Motor neuron (in vitro differentiated cells): Measurements from ENCODE around the gene CPSF2. TPM values are rescaled to one million over a fixed set of nuclear protein-coding genes. Genes with fewer than 3 reads are reported as not detected.

ENCODE experiments used
- ATAC-seq, 8 experiments: fragments of 200-7000 bp; cut with Tn5 transposase; replicated peaks in 6 of 8; 2 replicates each; pipeline ENCODE4 v1.8.0; 2021; ENCODE audit warnings: mild to moderate bottlenecking in 8 of 8, moderate library complexity in 8 of 8
- H3K27ac ChIP-seq, 2 donors: fragments of 250-450 bp; sonication (Bioruptor Pico); 2 replicates each; pipeline ENCODE4 v1.9.0; 2021; ENCODE audit warnings: antibody characterized with exemption in 2 of 2, mild to moderate bottlenecking in 2 of 2, moderate library complexity in 1 of 2
- H3K4me1 ChIP-seq, 2 donors: fragments of 250-450 bp; sonication (Bioruptor Pico); replicated peaks in 1 of 2; 2 replicates each; pipeline ENCODE4 v1.6.1; 2021; ENCODE audit warnings: antibody characterized with exemption in 2 of 2, mild to moderate bottlenecking in 2 of 2, moderate library complexity in 1 of 2
- H3K4me3 ChIP-seq, 5 donors: fragments of 250-450 bp; sonication (Bioruptor Pico); 2 replicates each; pipeline ENCODE4 v1.9.0; 2021; ENCODE audit warnings: antibody characterized with exemption in 5 of 5, mild to moderate bottlenecking in 5 of 5, moderate library complexity in 4 of 5
- WGBS, 10 experiments: fragments of 450-650 bp; shearing (Covaris generic); methylation state at CpG; one replicate each; pipeline ENCODE4 v1.0.0; 2022; 5-methylcytosine and 5-hydroxymethylcytosine counted together
- in situ Hi-C, 9 experiments: fragments of 400-800 bp; cut with MboI; loops; one replicate each; pipeline ENCODE4 v1.15.0; 2021; ENCODE audit warnings: low sequenced_read_pairs in 9 of 9, low pct_unique_long_range_greater_than_20kb in 2 of 9; ENCODE audit not compliant: unreplicated experiment in 9 of 9
- total RNA-seq, 8 experiments: library from RNA; unstranded; fragments of 300-600 nt; gene quantifications; 2 replicates each; pipeline versions ENCODE4 v1.2.3 to v1.2.4, GENCODE V29; 2022

CPSF2 gene
- total RNA-seq, 8 experiments from 2014 or later, result 15.4 to 64.9 (median 33.7) TPM

DNA sequence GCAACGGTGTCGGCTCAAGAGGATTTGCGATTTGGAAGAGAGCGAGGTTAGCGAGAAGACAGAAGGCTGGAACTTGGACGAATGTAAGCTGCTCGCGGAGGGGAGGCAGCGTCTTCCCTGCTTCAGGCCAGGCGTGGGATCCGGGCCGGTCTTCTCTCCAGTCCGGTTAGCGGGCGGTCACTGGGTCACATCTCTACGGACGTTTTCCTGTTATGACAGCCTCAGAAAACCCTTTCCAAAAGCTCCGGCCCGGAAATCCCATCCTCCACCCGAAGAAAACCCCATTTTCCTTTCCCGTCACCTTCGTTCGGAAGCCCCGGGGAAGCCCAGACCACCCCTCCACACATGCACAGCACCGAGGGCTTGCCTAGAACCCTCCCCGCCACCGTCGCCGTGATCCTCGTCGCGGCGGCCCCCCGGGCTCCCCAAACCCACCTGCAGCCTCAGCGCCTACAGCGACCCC, 531 bp upstream of the CPSF2 start:
- Histone ChIP-seq H3K27ac (peak overlapping the region; percentile 99 to 100), H3K4me1 (peaks cover 5 to 14% of the 10 kb centered on the region in 2 donors), H3K4me3 (peak overlapping the region; percentile 72 to 97 (median 93))
- WGBS, 10 experiments, result 0 to 20% (median 1%) methylated on average over 1 to 14 of the region's 36 CpGs; no CpG with 5 or more reads in 5 of the 10 experiments
- in situ Hi-C loops, result no loop called here
- peak; percentile 26 to 48 (median 34) for ATAC-seq

DNA sequence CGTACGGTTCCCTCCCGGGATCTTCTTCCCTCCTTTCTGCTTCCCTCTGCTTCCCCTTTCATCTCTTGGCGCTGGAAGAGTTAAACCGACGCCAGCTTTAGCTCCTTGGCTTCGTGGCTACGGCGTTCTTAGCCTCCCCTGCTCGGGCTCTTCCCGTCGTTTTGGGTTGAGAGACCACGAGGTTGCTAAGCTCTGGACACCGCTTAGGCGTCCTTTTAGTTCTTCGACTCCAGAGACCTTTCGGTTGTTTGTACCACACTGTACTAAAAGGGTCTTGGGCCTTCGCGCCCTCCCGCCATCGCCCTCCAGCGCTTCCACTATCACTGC, 545 bp downstream of the CPSF2 start:
- 0 to 11% (median 0%) methylated on average over 2 to 17 of the region's 22 CpGs; no CpG with 5 or more reads in 1 of the 10 experiments for WGBS, 10 experiments
- Histone ChIP-seq H3K27ac (peak overlapping the region; percentile 99 to 100), H3K4me1 (peaks cover 5 to 14% of the 10 kb centered on the region in 2 donors), H3K4me3 (peak overlapping the region; percentile 72 to 97 (median 93))
- in situ Hi-C loops, result no loop called here
- ATAC-seq, result peak; percentile 15 to 39 (median 22)

DNA sequence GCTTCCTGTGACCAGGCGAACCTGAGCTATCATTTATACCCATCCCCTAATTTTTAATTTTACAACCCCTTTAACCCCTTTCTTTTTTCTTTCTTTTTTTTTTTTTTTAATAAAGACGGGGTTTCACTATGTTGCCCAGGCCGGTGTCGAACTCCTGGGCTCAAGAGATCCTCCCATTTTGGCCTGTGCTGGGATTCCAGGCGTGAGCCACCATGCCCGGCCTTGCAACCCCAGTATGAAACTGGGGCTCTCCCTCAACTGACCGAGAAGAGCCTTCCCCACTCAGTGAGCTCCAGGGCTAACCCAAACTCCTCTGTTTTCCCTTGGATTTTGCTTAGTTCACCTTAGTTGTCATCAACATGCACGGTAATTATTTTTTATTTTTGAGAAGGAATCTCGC, 992 bp downstream of the CPSF2 start:
- peaks cover 5 to 14% of the 10 kb centered on the region in 2 donors for H3K4me1 ChIP-seq
- peak in 1 of 8 experiments; percentile 3 for ATAC-seq
- in situ Hi-C loops, result no loop called here
- peak overlapping the region; percentile 72 to 97 (median 93) for H3K4me3 ChIP-seq
- 0 to 50% (median 20%) methylated on average over 3 to 9 of the region's 9 CpGs; no CpG with 5 or more reads in 1 of the 10 experiments for WGBS, 10 experiments
- peak overlapping the region in 1 of 2 donors; percentile 99 for H3K27ac ChIP-seq

DNA sequence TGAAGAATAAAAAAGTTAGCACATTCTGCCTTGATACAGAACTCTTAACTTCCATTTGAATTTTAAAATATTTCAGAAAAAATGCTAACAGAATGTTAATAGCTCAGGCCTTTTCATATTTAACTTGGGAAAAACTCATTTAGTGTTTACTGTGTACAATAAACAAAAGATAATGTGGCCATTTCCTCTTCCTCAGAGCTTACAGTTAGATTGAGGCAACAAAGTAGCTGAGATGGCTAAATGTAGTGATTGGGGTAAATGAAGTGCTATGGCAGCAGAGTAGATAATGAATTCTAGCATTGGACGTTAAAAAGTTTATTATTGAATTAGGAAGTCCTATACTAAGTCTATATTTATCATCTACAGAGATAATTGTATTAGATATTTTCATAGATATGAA, 12.7 kb downstream of the CPSF2 start:
- H3K27ac ChIP-seq, result no peak overlapping the region
- no peak for ATAC-seq
- no peaks in the 10 kb centered on the region for H3K4me1 ChIP-seq
- no peak overlapping the region for H3K4me3 ChIP-seq
- WGBS, 10 experiments, result 50 to 100% (median 79%) methylated on average over 1 of the region's 1 CpG; no CpG with 5 or more reads in 3 of the 10 experiments
- in situ Hi-C loops, result loop anchor here in 2 of 9 experiments (25.0 kb wide), 2 partner anchors 328 to 553 kb away; no protein-coding TSS in a partner anchor

DNA sequence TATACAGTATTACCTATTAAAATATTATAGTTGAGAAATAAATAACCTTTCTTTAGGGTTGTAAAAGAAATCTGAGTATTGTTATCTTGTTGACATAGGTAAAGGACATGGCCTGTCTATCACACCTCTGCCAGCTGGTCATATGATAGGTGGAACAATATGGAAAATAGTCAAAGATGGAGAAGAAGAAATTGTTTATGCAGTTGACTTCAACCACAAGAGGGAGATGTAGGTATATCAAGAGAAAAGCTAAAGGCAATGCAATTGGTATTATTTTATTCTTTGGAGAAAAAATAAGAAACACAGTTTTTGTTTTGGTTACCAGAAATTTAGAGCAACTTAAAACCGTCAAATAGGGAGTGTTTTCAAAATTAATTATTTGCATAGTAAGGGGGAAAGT, 13.5 kb downstream of the CPSF2 start:
- WGBS, 10 experiments, result 0 to 100% (median 86%) methylated on average over 1 of the region's 1 CpG; no CpG with 5 or more reads in 1 of the 10 experiments
- in situ Hi-C loops, result loop anchor here in 2 of 9 experiments (25.0 kb wide), 2 partner anchors 327 to 552 kb away; no protein-coding TSS in a partner anchor
- H3K4me3 ChIP-seq, result no peak overlapping the region
- no peaks in the 10 kb centered on the region for H3K4me1 ChIP-seq
- no peak overlapping the region for H3K27ac ChIP-seq
- peak in 3 of 8 experiments; percentile 46 to 80 (median 54) for ATAC-seq

DNA sequence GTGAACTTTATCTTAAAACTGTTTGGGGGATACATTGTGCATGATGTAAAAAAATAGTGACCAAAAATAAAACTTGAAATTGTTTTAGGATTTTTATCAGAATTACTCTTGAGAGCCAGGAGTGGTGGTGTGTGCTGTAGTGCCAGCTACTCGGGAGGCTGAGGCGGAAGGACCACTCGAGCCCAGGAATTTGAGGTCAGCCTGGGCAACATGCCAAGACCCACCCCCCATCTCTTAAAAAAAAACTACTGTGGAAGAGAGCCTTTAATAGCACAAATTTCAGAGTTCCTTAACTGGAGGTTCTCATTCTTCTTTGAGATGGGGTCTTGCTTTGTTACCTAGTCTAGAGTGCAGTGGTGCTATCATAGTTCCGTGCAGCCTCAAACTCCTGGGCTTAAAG, 21.5 kb downstream of the CPSF2 start:
- ATAC-seq, result no peak
- 60 to 100% (median 76%) methylated on average over 2 to 4 of the region's 4 CpGs; no CpG with 5 or more reads in 4 of the 10 experiments for WGBS, 10 experiments
- in situ Hi-C loops, result loop anchor here in 2 of 9 experiments (25.0 kb wide), 2 partner anchors 319 to 544 kb away; no protein-coding TSS in a partner anchor

DNA sequence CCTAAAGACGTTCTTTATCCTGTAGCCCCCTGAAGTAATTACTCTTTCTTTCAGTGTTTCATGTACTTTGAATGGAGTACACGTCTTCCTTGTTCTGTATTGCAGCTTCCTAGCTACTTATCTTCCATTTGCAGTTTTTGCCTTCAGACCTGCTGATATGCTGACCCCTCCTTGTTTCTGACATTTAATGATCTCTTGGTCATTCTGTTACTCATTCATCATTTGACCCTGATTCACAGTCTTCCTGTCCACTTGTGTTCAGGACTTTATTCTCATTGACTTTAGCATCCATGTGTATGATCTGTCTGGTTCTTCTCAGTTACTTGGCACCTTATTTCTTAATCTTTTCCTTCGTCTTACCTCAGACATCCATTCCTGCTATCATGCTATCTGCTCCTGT, 22.2 kb downstream of the CPSF2 start:
- ATAC-seq, result no peak
- no peaks in the 10 kb centered on the region for H3K4me1 ChIP-seq
- 67 to 94% (median 78%) methylated on average over 1 to 3 of the region's 3 CpGs; no CpG with 5 or more reads in 1 of the 10 experiments for WGBS, 10 experiments
- H3K4me3 ChIP-seq, result no peak overlapping the region
- no peak overlapping the region for H3K27ac ChIP-seq
- in situ Hi-C loops, result loop anchor here in 2 of 9 experiments (25.0 kb wide), 2 partner anchors 318 to 543 kb away; no protein-coding TSS in a partner anchor

More for the DNA sequence above, 21.5 kb downstream of the CPSF2 start:
- Histone ChIP-seq H3K27ac (no peak overlapping the region), H3K4me1 (no peaks in the 10 kb centered on the region), H3K4me3 (no peak overlapping the region)

DNA sequence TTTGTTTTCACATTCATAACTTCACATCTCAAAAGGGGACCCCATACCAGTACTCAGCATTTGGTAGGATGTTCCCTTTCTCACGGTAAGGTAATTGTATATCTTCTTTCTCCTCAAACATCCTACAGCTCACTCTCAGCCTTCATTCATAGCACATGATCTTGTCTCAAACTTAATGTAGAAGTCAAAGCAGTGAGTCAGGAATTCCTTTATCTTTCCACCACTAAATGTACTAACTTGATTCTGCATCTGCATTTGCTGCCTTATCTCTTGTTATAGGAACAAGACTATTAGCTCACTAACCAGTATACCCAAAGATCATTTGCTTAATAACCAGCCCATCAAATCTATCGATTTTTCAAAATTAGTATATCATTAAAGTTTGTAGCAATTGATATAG, 22.9 kb downstream of the CPSF2 start:
- H3K27ac ChIP-seq, result no peak overlapping the region
- WGBS, 10 experiments, result 33 to 100% (median 86%) methylated on average over 1 to 2 of the region's 2 CpGs; no CpG with 5 or more reads in 3 of the 10 experiments
- no peak for ATAC-seq
- H3K4me1 ChIP-seq, result no peaks in the 10 kb centered on the region
- in situ Hi-C loops, result loop anchor here in 2 of 9 experiments (25.0 kb wide), 2 partner anchors 318 to 543 kb away; no protein-coding TSS in a partner anchor
- no peak overlapping the region for H3K4me3 ChIP-seq

DNA sequence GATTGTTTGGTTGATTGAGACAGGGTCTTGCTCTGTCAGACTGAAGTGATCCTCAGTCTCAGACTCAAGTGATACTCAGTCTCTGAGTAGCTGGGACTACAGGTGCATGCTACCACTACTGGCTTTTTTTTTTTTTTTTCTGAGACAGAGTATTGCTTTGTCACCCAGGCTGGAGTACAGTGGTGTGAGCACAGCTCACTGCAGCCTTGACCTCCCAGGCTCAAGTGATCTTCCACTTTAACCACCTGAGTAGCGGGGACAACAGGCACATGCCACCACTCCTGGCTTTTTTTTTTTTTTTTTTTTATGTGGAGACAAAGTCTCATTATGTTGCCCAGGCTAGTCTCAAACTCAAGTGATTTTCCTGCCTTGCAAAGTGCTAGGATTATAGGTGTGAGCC, 31.8 kb downstream of the CPSF2 start:
- ATAC-seq, result no peak
- Histone ChIP-seq H3K4me3 (no peak overlapping the region), H3K27ac (no peak overlapping the region), H3K4me1 (no peaks in the 10 kb centered on the region)
- in situ Hi-C loops, result loop anchor here in 1 of 9 experiments (25.0 kb wide), 1 partner anchor 309 kb away; no protein-coding TSS in a partner anchor
- 100% methylated on average over 1 of the region's 1 CpG; no CpG with 5 or more reads in 5 of the 10 experiments for WGBS, 10 experiments

DNA sequence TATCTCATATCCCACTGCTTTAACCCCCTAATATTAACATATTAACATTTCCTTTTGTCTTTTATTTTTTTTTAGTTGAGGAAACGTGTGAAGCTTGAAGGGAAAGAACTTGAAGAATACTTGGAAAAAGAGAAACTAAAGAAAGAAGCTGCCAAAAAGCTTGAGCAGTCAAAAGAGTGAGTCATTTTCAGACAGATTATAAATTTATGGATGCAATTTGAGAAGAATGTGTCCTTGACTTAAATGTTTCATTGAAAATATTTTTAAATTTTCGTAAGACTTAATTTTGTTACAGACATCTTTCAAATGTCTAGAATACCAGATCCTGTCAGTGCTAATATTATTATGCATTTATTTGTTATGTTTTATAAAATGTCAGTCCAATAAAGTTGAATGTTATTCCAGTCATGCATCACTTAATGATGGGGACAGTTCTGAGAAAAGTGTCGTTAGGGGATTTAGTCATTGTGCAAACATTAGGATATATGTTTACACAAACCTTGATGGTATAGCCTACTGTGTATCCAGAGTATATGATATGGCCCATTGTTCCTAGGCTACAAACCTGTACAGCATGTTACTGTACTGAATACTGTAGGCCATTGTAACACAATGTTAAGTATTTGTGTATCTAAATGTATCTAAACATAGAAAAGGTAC, 32.6 kb downstream of the CPSF2 start:
- H3K27ac ChIP-seq, result no peak overlapping the region
- no peak overlapping the region for H3K4me3 ChIP-seq
- H3K4me1 ChIP-seq, result no peaks in the 10 kb centered on the region
- no peak for ATAC-seq
- in situ Hi-C loops, result loop anchor here in 1 of 9 experiments (25.0 kb wide), 1 partner anchor 308 kb away; no protein-coding TSS in a partner anchor
- 30 to 100% (median 93%) methylated on average over 2 to 3 of the region's 3 CpGs; no CpG with 5 or more reads in 1 of the 10 experiments for WGBS, 10 experiments

DNA sequence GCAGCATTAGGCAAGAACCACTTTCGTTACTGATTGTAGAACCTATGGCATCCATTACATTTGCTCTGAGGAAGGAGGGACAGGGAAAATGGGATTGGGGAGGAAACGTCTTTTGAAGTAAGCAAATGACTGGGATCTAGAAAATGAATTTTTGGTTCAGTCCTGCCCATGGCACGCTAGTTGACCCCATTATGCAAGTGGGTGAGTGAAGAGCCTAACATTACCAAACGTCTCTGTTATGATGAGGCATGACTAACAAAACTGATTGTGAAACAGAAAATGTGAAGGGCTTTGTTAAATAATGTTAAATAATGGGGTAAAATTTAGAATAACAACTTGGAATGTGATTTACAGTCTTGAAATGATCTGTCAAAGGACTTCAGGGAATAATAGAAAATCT, 38.9 kb downstream of the CPSF2 start:
- peak in 2 of 8 experiments; percentile 98 to 99 for ATAC-seq
- Histone ChIP-seq H3K4me1 (peaks cover 0 to 3% of the 10 kb centered on the region in 2 donors), H3K4me3 (no peak overlapping the region), H3K27ac (no peak overlapping the region)
- 0 to 82% (median 35%) methylated on average over 2 to 4 of the region's 4 CpGs; no CpG with 5 or more reads in 1 of the 10 experiments for WGBS, 10 experiments
- in situ Hi-C loops, result loop anchor here in 1 of 9 experiments (25.0 kb wide), 1 partner anchor 302 kb away; no protein-coding TSS in a partner anchor

DNA sequence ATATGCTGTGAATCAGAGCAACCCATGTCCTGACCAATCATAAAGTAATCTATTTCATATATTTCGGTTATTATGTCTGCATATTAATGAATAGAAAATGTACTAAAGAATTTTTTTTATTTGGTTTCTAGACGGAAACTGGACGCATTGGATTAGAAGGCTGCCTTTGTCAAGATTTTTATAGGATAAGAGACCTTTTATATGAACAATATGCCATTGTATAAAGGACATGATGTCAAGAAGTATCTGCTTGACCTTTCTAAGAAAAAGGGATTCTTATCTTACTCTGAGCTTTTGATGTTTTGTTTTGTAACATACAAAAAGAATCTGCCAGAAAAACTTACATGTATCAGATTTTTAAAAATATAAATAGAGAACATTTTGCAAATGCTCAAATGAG, 39.8 kb downstream of the CPSF2 start:
- Histone ChIP-seq H3K4me3 (no peak overlapping the region), H3K4me1 (peaks cover 0 to 3% of the 10 kb centered on the region in 2 donors)
- WGBS, 10 experiments, result 71 to 100% (median 92%) methylated on average over 3 of the region's 3 CpGs

DNA sequence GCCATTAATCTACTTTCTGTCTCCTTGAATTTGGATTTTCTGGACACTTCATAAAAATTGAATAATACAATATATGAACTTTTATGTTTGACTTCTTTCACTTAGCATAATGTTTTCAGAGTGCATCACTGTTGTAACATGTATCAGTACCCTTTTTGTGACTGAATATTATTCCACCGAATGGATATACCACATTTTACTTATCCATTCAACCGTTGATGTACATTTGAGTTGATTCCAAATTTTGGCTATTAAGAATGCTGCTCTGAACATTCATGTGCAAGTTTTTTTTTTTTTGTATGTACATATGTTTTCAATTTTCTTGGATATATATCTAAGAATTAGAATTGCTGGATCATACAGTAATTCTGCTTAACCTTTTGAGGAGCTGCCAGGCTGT, 43.2 kb downstream of the CPSF2 start:
- in situ Hi-C loops, result loop anchor here in 1 of 9 experiments (25.0 kb wide), 1 partner anchor 297 kb away; no protein-coding TSS in a partner anchor
- Histone ChIP-seq H3K4me3 (no peak overlapping the region), H3K27ac (no peak overlapping the region), H3K4me1 (peaks cover 0 to 3% of the 10 kb centered on the region in 2 donors)
- 69 to 100% (median 96%) methylated on average over 1 to 2 of the region's 2 CpGs for whole genome bisulfite sequencing, 10 experiments
- ATAC-seq, result no peak

More for the DNA sequence above, 39.8 kb downstream of the CPSF2 start:
- no peak overlapping the region for H3K27ac ChIP-seq
- ATAC-seq, result no peak
- in situ Hi-C loops, result loop anchor here in 1 of 9 experiments (25.0 kb wide), 1 partner anchor 301 kb away; no protein-coding TSS in a partner anchor
